Natural killer cell treated with Interleukin-12 subunit alpha and Interleukin-12 subunit beta and Interleukin-15 and Interleukin-18, amount 100 ng/mL, for 72 hours (primary cell): ENCODE measurements around the gene SLC35F3. TPM values are rescaled to one million over a fixed set of nuclear protein-coding genes. Genes with fewer than 3 reads are reported as not detected.
"Not testable (repeated sequence)": the region's sequence is repeated elsewhere in the genome, so short reads cannot be mapped to it uniquely, and the experiment has no call there.

Experiments
- ATAC-seq, 2 donors: fragments of 150-1000 bp; cut with Tn5 transposase in 1 of 2; sonication (Bioruptor Pico), chemical (Tn5 transposase) in 1 of 2; 2 replicates each; pipeline ENCODE4 v1.10.0; 2021
- DNase-seq: peaks from one replicate; pipeline ENCODE4 v3.0.0; 2022; ENCODE audit warnings: low spot score
- H3K27ac Mint-ChIP-seq, 2 donors: 1 replicate in 1 of 2; 2 replicates in 1 of 2; pipeline ENCODE4 v1.8.0; 2022; ENCODE audit warnings: mixed read lengths in 2 of 2, mild to moderate bottlenecking in 1 of 2, moderate library complexity in 1 of 2
- H3K27me3 Mint-ChIP-seq, 2 donors: 1 replicate in 1 of 2; 2 replicates in 1 of 2; pipeline ENCODE4 v1.8.0; 2022; ENCODE audit warnings: mixed read lengths in 2 of 2
- H3K36me3 Mint-ChIP-seq: one replicate; pipeline ENCODE4 v1.8.0; 2022; ENCODE audit warnings: mixed read lengths
- H3K4me1 Mint-ChIP-seq, 2 donors: 1 replicate in 1 of 2; 2 replicates in 1 of 2; pipeline ENCODE4 v1.8.0; 2022; ENCODE audit warnings: low read depth in 2 of 2, mixed read lengths in 2 of 2, mild to moderate bottlenecking in 1 of 2
- H3K4me3 Mint-ChIP-seq: one replicate; pipeline ENCODE4 v1.8.0; 2022; ENCODE audit warnings: mixed read lengths
- H3K9me3 Mint-ChIP-seq: 2 replicates; pipeline ENCODE4 v1.8.0; 2022; ENCODE audit warnings: mixed read lengths
- total RNA-seq, 2 donors: library from RNA; stranded (reverse); gene quantifications; one replicate each; pipeline ENCODE4 v1.2.3, GENCODE V29; 2022

The SLC35F3 gene
- total RNA-seq, 2 donors from 2014 or later = 0.14 to 0.56 TPM

DNA sequence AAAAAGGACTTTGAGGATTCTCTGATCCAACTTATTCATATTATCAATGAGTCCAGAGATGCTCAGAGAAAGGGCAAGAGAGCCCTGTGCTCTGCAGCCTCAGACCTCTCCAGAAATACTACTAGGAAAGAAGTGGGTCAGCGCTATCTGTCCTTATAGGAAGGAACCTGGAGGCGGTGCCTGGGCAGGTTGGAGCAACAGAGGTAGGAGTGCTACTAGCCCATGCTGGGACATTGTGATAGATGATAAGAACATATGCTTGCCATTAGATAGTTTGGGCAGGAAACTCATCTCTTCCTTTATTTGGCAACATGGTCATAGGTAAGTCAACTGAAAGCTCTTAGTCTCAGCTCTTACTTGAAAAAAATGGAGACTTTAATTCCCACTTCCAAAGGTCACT is 335.0 kb downstream of the SLC35F3 start:
- no peaks in the 10 kb centered on the region for H3K36me3 Mint-ChIP-seq
- no peak overlapping the region for H3K27ac Mint-ChIP-seq
- no peak overlapping the region for H3K4me3 Mint-ChIP-seq
- H3K27me3 Mint-ChIP-seq = peaks cover 36 to 50% of the 10 kb centered on the region in 2 donors
- H3K9me3 Mint-ChIP-seq = no peaks in the 10 kb centered on the region
- no peak for DNase-seq
- H3K4me1 Mint-ChIP-seq = no peaks in the 10 kb centered on the region
- ATAC-seq = no peak

DNA sequence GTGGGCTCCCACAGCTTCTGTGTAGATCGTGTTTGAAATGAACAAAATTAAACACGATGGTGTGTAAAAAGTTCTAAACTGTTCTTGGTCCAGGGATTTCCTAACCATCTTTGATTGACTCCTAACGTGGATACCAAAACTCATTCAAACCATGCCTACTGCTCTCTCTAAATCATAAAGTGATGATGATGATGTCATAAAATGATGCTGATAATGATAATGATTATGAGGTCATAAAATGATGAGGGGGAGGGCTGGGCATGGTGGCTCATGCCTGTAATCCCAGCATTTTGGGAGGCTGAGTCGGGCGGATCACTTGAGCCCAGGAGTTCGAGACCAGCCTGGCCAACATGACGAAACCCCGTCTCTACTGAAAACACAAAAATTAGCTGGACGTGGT is 335.5 kb downstream of the SLC35F3 start:
- H3K9me3 Mint-ChIP-seq = no peaks in the 10 kb centered on the region
- DNase-seq (no peak), ATAC-seq (no peak)
- peaks cover 0 to 3% of the 10 kb centered on the region in 2 donors for H3K4me1 Mint-ChIP-seq
- H3K4me3 Mint-ChIP-seq = no peak overlapping the region
- H3K27me3 Mint-ChIP-seq = peaks cover 38 to 54% of the 10 kb centered on the region in 2 donors
- no peaks in the 10 kb centered on the region for H3K36me3 Mint-ChIP-seq
- no peak overlapping the region for H3K27ac Mint-ChIP-seq

DNA sequence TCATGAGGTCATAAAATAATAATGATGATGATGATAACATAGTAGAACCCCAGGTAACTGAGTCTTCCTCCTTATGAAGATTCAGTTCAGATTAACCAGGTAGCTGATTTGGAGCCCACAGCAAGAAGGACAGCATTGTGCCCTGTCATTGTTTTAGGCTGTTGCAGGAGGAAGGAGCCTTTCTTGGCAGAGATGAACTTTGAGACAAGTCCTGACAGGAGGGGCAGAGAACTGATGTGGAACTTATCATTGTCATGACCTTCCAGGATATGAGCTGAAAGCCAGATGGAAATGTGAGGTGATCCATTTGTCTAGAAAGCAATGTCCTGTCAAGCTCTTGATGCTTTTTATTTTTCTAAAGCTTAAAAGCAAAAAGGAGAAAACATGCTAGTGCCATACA is 336.2 kb downstream of the SLC35F3 start:
- Mint-ChIP-seq H3K27me3 (peaks cover 38 to 62% of the 10 kb centered on the region in 2 donors), H3K36me3 (no peaks in the 10 kb centered on the region), H3K4me3 (no peak overlapping the region), H3K9me3 (no peaks in the 10 kb centered on the region), H3K27ac (no peak overlapping the region), H3K4me1 (peaks cover 0 to 6% of the 10 kb centered on the region in 2 donors)
- ATAC-seq = no peak
- no peak for DNase-seq

DNA sequence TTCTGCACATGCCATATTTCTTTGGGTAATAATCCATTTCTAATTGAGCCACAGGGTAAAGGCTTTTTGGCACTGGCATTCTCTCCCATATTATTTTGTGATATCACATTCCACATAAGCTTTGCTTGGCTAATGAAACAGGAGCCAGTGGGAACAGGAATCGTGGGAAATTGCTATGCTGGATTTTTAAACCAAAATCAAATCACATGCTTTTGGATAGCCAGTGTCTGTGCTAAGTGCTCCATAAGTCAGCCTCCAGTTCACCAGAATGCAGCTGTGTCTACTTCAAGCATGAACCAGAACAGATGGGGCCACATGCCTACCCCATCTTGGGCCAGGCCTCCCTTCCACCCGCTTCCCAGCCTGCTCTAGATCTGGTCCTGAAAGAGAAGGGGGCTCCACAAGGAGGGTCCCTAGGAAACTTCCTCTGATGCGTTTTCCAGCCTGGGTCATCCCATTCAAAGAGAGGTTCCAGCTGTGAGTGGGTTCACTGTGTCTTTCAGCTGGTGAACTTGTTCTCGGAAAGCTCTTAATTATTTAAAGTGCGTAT is 337.5 kb downstream of the SLC35F3 start:
- Mint-ChIP-seq H3K27ac (no peak overlapping the region), H3K4me3 (no peak overlapping the region), H3K4me1 (peaks cover 5 to 12% of the 10 kb centered on the region in 2 donors), H3K9me3 (no peaks in the 10 kb centered on the region), H3K36me3 (peaks cover 4% of the 10 kb centered on the region), H3K27me3 (peaks cover 32 to 55% of the 10 kb centered on the region in 2 donors)
- ATAC-seq (no peak), DNase-seq (no peak)

DNA sequence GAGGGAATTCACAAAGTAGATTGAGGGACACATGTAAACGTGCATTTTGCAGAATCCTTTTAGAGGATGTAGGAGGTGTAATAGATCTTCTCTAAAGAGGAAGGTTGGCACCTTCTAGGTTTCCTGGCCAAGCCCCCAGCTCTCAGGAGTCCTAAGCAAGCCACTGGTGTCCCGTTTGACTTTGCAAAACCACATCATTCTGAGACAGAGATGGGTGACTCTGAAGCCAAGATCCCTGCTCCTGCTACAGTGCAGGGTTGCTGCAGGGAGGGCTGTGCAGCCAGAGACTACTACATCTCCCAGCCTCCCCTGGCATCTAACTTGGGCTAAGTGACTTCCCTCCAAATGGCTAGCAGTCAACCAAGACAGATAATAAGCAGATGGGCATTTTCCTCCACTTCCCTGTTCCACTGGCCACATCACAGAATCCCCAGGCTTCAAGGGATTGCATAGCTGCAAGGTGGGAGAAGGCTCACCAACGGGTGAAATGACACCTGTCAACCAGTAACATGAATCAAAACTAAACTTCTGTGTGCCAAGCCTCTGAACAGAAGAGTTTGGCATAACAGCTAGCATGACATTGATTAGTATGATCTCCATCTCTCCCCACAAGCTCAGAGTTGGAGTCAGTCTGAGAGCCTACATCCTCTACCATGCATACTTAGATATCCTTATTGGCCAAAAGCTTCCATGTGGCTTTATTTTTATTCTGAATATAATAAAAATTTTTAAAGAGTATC is 339.2 kb downstream of the SLC35F3 start:
- Mint-ChIP-seq H3K4me3 (no peak overlapping the region), H3K36me3 (peaks cover 16% of the 10 kb centered on the region), H3K27ac (no peak overlapping the region), H3K4me1 (peaks cover 5 to 21% of the 10 kb centered on the region in 2 donors), H3K27me3 (peaks cover 29 to 58% of the 10 kb centered on the region in 2 donors), H3K9me3 (peaks cover 7% of the 10 kb centered on the region)
- ATAC-seq (no peak), DNase-seq (no peak)

DNA sequence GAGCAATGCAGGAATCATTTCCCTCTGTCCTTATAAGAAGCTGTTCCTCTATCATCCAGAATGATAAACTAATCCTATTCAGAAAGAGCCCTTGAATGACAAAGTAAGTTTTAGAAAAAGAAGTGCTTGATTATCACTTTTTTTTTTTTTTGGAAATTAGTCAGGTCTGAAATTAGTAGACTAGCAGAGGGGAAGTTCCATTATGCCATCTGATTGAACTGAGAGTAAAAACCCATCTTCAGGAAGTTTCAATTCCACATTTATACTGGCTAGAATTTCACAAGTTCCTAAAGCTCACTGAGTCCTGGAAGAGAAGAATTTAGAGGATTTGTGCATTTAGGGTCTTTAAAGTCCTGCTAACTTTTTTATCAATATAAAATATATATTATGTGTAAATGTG is 340.0 kb downstream of the SLC35F3 start:
- H3K4me1 Mint-ChIP-seq = peaks cover 5 to 21% of the 10 kb centered on the region in 2 donors
- H3K36me3 Mint-ChIP-seq = peaks cover 16% of the 10 kb centered on the region
- H3K27me3 Mint-ChIP-seq = peaks cover 26 to 50% of the 10 kb centered on the region in 2 donors
- DNase-seq (no peak), ATAC-seq (no peak)
- no peak overlapping the region for H3K27ac Mint-ChIP-seq
- no peak overlapping the region for H3K4me3 Mint-ChIP-seq
- peaks cover 7% of the 10 kb centered on the region for H3K9me3 Mint-ChIP-seq

DNA sequence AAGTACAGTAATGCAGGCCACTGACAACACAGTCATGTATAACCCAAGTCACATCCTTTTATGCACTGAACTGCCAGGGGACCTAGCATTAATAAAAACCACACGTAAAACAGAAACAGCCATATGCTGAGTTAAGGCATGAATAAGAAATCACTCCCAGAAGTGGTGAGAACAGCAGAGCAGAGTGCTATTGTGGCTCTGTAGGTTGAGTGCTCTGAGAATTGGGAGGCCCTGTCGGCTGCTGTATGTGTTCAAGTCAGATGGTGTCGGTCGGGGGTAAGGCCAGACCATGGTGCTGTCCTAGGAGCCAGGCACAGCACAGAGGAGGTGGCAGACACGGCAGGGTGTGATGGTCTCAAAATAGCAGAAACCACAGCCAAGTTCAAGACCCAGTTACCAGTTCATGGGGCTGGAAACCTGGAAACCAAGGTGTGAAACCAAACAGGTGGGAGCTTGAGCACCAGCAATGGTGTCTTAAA is 342.2 kb downstream of the SLC35F3 start:
- peaks cover 16% of the 10 kb centered on the region for H3K36me3 Mint-ChIP-seq
- H3K4me3 Mint-ChIP-seq = peak overlapping the region; percentile 32
- no peak for DNase-seq
- peaks cover 5 to 21% of the 10 kb centered on the region in 2 donors for H3K4me1 Mint-ChIP-seq
- peak; percentile 57 to 75 for ATAC-seq
- H3K27ac Mint-ChIP-seq = no peak overlapping the region
- peaks cover 7% of the 10 kb centered on the region for H3K9me3 Mint-ChIP-seq
- H3K27me3 Mint-ChIP-seq = peaks cover 24 to 45% of the 10 kb centered on the region in 2 donors

DNA sequence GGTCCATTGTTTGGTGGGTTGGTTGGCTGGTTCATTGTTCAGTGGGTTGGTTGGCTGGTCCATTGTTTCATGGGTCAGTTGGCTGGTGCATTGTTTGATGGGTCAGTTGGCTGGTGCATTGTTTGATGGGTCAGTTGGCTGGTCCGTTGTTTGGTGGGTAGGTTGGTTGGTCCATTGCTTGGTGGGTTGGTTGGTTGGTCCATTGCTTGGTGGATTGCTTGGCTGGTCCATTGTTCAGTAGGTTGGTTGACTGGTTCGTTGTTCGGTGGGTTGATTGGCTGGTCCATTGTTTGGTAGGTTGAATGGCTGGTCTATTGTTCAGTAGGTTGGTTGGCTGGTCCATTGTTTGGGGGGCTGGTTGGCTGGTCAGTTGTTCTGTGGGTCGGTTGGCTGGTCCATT is 343.3 kb downstream of the SLC35F3 start:
- H3K36me3 Mint-ChIP-seq = peaks cover 16% of the 10 kb centered on the region
- H3K27ac Mint-ChIP-seq, H3K9me3 Mint-ChIP-seq, H3K4me3 Mint-ChIP-seq, DNase-seq, ATAC-seq: not testable (repeated sequence)
- H3K4me1 Mint-ChIP-seq = peaks cover 5 to 21% of the 10 kb centered on the region in 2 donors
- peaks cover 24 to 37% of the 10 kb centered on the region in 2 donors for H3K27me3 Mint-ChIP-seq

DNA sequence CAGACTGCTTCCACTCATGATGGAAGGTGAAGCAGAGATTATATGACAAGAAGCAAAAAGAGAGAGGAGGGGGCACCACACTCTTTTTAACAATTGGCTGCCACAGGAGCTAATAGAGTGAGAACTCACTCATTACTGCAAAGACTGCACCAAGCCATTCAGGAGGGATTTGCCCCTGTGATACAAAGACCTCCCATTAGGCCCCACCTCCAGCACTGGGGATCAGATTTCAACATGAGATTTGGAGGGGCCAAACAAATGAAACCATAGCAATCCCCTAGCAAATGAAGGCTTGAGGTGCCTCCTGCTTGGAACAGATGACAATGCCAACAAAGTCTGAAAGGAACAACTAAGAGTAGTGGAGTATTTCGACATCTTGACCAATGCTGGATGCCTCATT is 346.3 kb downstream of the SLC35F3 start:
- no peak overlapping the region for H3K4me3 Mint-ChIP-seq
- H3K27ac Mint-ChIP-seq = no peak overlapping the region
- DNase-seq (no peak), ATAC-seq (no peak)
- H3K4me1 Mint-ChIP-seq = peaks cover 5 to 14% of the 10 kb centered on the region in 2 donors
- H3K27me3 Mint-ChIP-seq = peaks cover 28 to 49% of the 10 kb centered on the region in 2 donors
- H3K36me3 Mint-ChIP-seq = peaks cover 16% of the 10 kb centered on the region
- H3K9me3 Mint-ChIP-seq = peaks cover 7% of the 10 kb centered on the region

DNA sequence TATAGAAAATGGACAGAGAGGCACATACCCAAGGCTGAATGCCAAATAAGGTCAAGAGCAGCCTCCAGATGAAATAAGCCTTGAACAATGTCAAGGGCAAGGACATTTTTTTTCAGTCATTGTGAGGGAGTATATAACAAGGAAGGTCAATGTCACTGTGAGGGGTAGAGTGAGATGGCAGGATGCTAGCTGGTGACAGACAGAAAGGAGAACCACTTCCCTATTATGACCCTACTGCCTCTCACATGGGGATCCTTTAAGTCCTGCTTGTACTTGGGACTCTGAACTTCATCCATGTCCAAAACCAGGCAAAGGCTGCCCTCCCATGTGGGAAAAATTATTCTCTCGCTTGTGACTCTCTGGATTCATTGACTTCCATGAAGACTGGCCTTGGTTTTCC is 349.3 kb downstream of the SLC35F3 start:
- Mint-ChIP-seq H3K36me3 (peaks cover 9% of the 10 kb centered on the region), H3K4me1 (no peaks in the 10 kb centered on the region)

DNA sequence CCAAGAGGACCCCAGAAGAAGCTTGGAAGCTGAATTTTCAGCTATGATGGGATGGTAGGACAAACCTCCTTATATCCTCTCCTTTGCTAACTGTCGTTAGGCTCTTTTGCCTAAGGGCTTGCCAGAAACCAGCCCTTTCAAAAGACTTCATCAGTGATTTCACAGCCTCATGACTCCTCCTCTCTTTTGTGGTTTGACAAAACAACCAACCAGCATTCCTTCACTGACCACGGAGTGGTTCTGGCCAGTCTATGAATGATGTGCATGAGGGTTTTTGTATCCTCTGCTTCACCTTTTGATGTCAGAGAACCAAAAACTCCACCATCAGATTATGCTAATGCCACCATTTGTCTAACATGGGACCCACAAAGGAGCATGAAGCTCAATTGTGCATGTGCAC is 351.9 kb downstream of the SLC35F3 start:
- ATAC-seq = no peak
- Mint-ChIP-seq H3K27me3 (peaks cover 37 to 68% of the 10 kb centered on the region in 2 donors), H3K9me3 (peaks cover 2% of the 10 kb centered on the region), H3K36me3 (peaks cover 9% of the 10 kb centered on the region), H3K4me3 (no peak overlapping the region), H3K4me1 (peaks cover 3 to 7% of the 10 kb centered on the region in 2 donors), H3K27ac (no peak overlapping the region)
- DNase-seq = no peak

More for the DNA sequence above, 349.3 kb downstream of the SLC35F3 start:
- peaks cover 2% of the 10 kb centered on the region for H3K9me3 Mint-ChIP-seq
- H3K27me3 Mint-ChIP-seq = peaks cover 34 to 54% of the 10 kb centered on the region in 2 donors
- DNase-seq = no peak
- H3K27ac Mint-ChIP-seq = no peak overlapping the region
- ATAC-seq = no peak
- no peak overlapping the region for H3K4me3 Mint-ChIP-seq

DNA sequence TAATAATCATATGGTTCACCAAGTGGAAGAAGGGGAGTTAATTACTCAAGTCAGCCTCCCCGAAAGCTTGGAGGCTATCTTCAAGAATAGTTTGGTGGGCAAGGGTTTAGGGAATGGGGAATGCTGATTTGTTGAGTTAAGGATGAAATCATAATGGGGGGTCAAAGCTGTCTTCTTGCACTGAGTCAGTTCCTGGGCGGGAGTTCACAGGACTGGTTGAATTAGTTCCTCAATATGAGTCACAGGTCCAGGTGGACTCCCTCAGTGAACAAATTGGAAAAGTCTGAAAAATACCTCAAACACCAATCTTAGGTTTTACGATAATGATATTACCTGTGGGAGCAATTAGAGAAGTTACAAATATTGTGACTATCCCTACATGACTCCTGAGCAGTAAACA is 353.6 kb downstream of the SLC35F3 start:
- Mint-ChIP-seq H3K36me3 (peaks cover 9% of the 10 kb centered on the region), H3K27ac (no peak overlapping the region), H3K4me1 (peaks cover 3 to 7% of the 10 kb centered on the region in 2 donors), H3K27me3 (peaks cover 37 to 69% of the 10 kb centered on the region in 2 donors), H3K9me3 (peaks cover 2% of the 10 kb centered on the region), H3K4me3 (no peak overlapping the region)
- no peak for ATAC-seq
- DNase-seq = no peak

DNA sequence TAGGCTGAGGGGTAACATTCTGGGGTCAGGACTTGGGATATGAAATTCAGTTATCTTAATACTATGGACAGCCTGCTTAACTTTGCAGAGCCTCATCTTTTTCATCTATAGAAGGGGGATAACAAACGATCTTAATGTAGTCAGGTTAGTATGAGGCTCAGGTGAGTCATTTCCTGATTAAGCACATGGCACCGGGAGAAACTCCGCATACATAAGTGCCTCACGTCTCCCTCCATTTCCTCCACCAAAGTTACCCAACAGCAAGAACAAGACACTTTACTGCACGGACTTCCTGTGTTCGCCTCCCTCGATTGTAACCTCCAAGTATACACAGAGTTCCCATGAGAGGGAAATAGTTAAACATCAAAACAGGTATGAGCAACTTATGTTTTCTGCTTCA is 356.1 kb downstream of the SLC35F3 start:
- peaks cover 2% of the 10 kb centered on the region for H3K9me3 Mint-ChIP-seq
- peaks cover 9% of the 10 kb centered on the region for H3K36me3 Mint-ChIP-seq
- no peak overlapping the region for H3K27ac Mint-ChIP-seq
- ATAC-seq (no peak), DNase-seq (no peak)
- H3K4me1 Mint-ChIP-seq = peaks cover 3 to 7% of the 10 kb centered on the region in 2 donors
- peaks cover 35 to 53% of the 10 kb centered on the region in 2 donors for H3K27me3 Mint-ChIP-seq
- no peak overlapping the region for H3K4me3 Mint-ChIP-seq

DNA sequence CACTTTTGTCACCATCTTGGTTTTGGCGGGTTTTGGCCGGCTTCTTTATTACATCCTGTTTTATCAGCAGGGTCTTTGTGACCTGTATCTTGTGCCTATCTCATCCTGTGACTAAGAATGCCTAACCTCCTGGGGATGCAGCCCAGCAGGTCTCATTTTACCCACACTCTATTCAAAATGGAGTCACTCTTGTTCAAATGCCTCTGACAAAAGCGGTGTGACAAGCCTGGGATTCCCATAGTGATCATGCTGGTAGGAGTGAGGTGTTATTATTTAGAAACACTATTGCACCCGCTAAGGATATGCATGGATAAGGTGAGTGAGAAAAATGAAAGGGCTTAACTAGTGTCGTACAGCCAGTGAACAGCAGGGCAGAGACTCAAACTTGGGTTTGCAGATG is 357.1 kb downstream of the SLC35F3 start:
- Mint-ChIP-seq H3K4me1 (peaks cover 3 to 7% of the 10 kb centered on the region in 2 donors), H3K36me3 (peaks cover 9% of the 10 kb centered on the region), H3K9me3 (peaks cover 2% of the 10 kb centered on the region), H3K27ac (no peak overlapping the region), H3K4me3 (no peak overlapping the region), H3K27me3 (peaks cover 36 to 48% of the 10 kb centered on the region in 2 donors)
- DNase-seq (no peak), ATAC-seq (no peak)
